ENCODE data around the gene GNB4. TPM values are rescaled to one million over a fixed set of nuclear protein-coding genes. Genes with fewer than 3 reads are reported as not detected.

The GNB4 gene
- total and polyA plus RNA-seq, 2 donors (not counting 3 experiments of a cell fraction or from before 2014, with no cell fraction given), result 30.3 to 62.6 TPM

DNA sequence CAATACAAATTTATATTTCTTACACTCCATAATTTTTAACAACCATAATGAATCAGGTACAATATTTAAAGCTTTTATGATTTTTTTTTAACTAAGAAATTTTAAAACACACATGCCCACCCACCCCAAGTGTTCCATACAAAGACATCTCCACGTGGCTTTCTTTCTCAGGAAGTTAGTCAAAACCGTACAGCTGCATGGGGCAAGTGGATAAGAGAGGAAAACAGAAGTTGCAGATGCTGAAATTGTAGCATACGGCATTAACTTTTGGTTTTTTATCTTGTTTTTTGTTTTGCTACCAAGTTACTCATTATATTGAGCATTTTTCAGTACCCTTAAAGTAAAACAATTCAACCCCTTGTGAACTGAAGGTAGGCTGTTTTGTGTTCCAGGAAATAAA, 14.8 kb downstream of the GNB4 start:
- Histone ChIP-seq H3K4me3 (replicated peaks in 1 of 3; ENCODE audit: insufficient read depth in 1 of 3, low read depth in 1 of 3, low read length in 3 of 3) (no peak overlapping the region), H3K9me1 (replicated peaks; ENCODE audit: control insufficient read depth, extremely low read depth, insufficient read depth, low read length) (no peaks in the 10 kb centered on the region), H3K9me3 (replicated peaks; ENCODE audit: control insufficient read depth, insufficient read depth, low read length) (no peaks in the 10 kb centered on the region), H3K4me1 (ENCODE audit: control insufficient read depth, extremely low read depth, insufficient read depth, low read length) (peaks cover 17% of the 10 kb centered on the region), H3K36me3 (ENCODE audit: control insufficient read depth in 2 of 2, extremely low read depth in 1 of 2, insufficient read depth in 2 of 2, low read length in 2 of 2) (no peaks in the 10 kb centered on the region), H2AFZ (ENCODE audit: low read depth, low read length) (no peak overlapping the region), H3K4me2 (ENCODE audit: insufficient read depth, low read length) (peak overlapping the region; percentile 32), H4K20me1 (replicated peaks; ENCODE audit: control insufficient read depth, extremely low read depth, insufficient read depth, low read length) (peaks cover 25% of the 10 kb centered on the region), H3K27me3 (ENCODE audit: control insufficient read depth in 2 of 2, insufficient read depth in 2 of 2, low read length in 2 of 2) (no peaks in the 10 kb centered on the region), H3K27ac (ENCODE audit: insufficient read depth, low read depth, low read length) (no peak overlapping the region), H3K79me2 (ENCODE audit: control insufficient read depth, insufficient read depth, low read length) (peaks cover 95% of the 10 kb centered on the region), H3K9ac (replicated peaks; ENCODE audit: extremely low read depth, insufficient read depth, low read length) (no peak overlapping the region)
- DNase-seq (ENCODE audit: low read depth, low spot score) (peak; percentile 44), FAIRE-seq (no peak)
- intact Hi-C loops (cut with micrococcal nuclease), result no loop called here
- ChIA-PET CTCF (interaction anchor here (1.9 to 4.4 kb wide), 2 partner anchors 9 to 125 kb away, joined by 8 to 17 read pairs; partner anchors contain the start of gene ACTL6A), POLR2A (no interaction called here)
- no peak for TF ChIP-seq FOS (IDR thresholded peaks at IDR 0.05; ENCODE audit: borderline replicate concordance, insufficient read depth, low read length)
- TF ChIP-seq JUN (IDR thresholded peaks at IDR 0.05; ENCODE audit: borderline replicate concordance, insufficient read depth, insufficient read length, low read depth), result no peak
- TF ChIP-seq, protein P1, sequence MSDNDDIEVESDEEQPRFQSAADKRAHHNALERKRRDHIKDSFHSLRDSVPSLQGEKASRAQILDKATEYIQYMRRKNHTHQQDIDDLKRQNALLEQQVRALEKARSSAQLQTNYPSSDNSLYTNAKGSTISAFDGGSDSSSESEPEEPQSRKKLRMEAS (IDR thresholded peaks at IDR 0.05; ENCODE audit: insufficient read depth, insufficient read length), result no peak
- no peak for TF ChIP-seq EZH2 (IDR thresholded peaks at IDR 0.05; ENCODE audit: borderline replicate concordance, low read depth, low read length, severe bottlenecking)
- no peak for TF ChIP-seq GATA2 (IDR thresholded peaks at IDR 0.05; ENCODE audit: insufficient read depth, insufficient read length, low read depth, low read length)
- no peak for TF ChIP-seq POLR2AphosphoS5 (IDR thresholded peaks at IDR 0.05; ENCODE audit: insufficient read depth, low read depth, low read length)
- no peak for TF ChIP-seq MYC (IDR thresholded peaks at IDR 0.05; ENCODE audit: low read depth, low read length)
- TF ChIP-seq, protein P2, sequence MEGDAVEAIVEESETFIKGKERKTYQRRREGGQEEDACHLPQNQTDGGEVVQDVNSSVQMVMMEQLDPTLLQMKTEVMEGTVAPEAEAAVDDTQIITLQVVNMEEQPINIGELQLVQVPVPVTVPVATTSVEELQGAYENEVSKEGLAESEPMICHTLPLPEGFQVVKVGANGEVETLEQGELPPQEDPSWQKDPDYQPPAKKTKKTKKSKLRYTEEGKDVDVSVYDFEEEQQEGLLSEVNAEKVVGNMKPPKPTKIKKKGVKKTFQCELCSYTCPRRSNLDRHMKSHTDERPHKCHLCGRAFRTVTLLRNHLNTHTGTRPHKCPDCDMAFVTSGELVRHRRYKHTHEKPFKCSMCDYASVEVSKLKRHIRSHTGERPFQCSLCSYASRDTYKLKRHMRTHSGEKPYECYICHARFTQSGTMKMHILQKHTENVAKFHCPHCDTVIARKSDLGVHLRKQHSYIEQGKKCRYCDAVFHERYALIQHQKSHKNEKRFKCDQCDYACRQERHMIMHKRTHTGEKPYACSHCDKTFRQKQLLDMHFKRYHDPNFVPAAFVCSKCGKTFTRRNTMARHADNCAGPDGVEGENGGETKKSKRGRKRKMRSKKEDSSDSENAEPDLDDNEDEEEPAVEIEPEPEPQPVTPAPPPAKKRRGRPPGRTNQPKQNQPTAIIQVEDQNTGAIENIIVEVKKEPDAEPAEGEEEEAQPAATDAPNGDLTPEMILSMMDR (IDR thresholded peaks at IDR 0.05; ENCODE audit: extremely low read depth in 1 of 2, insufficient read depth in 1 of 2, low read depth in 1 of 2, low read length in 2 of 2), result no peak
- no peak for TF ChIP-seq POLR2A (IDR thresholded peaks at IDR 0.05; ENCODE audit: low read depth, low read length)
- dilution Hi-C loops (cut with MboI; ENCODE audit: extremely low pct_ligation_motif_present, low sequenced_read_pairs), result no loop called here
- BruUV-seq (replicated peaks), result no TSS peak

Data from endothelial cell of umbilical vein (primary cell).